PC-9 (cell line): Measurements from ENCODE around the gene LMAN1. TPM values are rescaled to one million over a fixed set of nuclear protein-coding genes. Genes with fewer than 3 reads are reported as not detected.

ENCODE experiments used
- BruUV-seq: library from RNA; stranded (reverse); fragments of 400-500 nt; replicated peaks from 2 replicates; lab custom pipeline; 2021; lab: Mats Ljungman, UMichigan
- CTCF ChIA-PET: fragments of 300-600 bp; sonication (Branson Sonifier 250); formaldehyde crosslinking; loops from one replicate; lab custom pipeline; 2022; ENCODE audit warnings: antibody characterized with exemption; lab: Charles Lee
- POLR2A ChIA-PET: fragments of 300-600 bp; sonication (Branson Sonifier 250); formaldehyde crosslinking; loops from one replicate; lab custom pipeline; 2022; ENCODE audit warnings: antibody characterized with exemption; ENCODE audit not compliant: unreplicated experiment; lab: Charles Lee
- DNase-seq, 2 experiments: peaks; one replicate each; pipeline versions ENCODE4 v3.0.0 to v3.0.0-alpha.2; 2015 to 2022; ENCODE audit warnings: mixed read lengths in 1 of 2
- H2AFZ ChIP-seq: fragments of 200-600 bp; sonication (generic); 2 replicates; pipeline ENCODE4 v1.8.1; 2017; ENCODE audit warnings: antibody characterized with exemption
- H3F3A ChIP-seq: fragments of 200-600 bp; sonication (generic); 2 replicates; pipeline ENCODE4 v1.8.1; 2017; ENCODE audit warnings: antibody characterized with exemption, mild to moderate bottlenecking, low read depth; ENCODE audit not compliant: insufficient read depth
- H3K27ac ChIP-seq: fragments of 200-600 bp; sonication (generic); 2 replicates; pipeline ENCODE4 v1.6.1; 2016; ENCODE audit warnings: mixed run types
- H3K27me3 ChIP-seq: fragments of 200-600 bp; sonication (generic); 2 replicates; pipeline ENCODE4 v1.6.1; 2016; ENCODE audit warnings: low read depth, mixed run types; ENCODE audit not compliant: insufficient read depth
- H3K36me3 ChIP-seq: fragments of 200-600 bp; sonication (generic); 2 replicates; pipeline ENCODE4 v1.6.1; 2016; ENCODE audit warnings: low read depth, mixed run types
- H3K4me1 ChIP-seq: fragments of 200-600 bp; sonication (generic); replicated peaks from 2 replicates; pipeline ENCODE4 v1.6.1; 2016; ENCODE audit warnings: mixed run types; ENCODE audit not compliant: insufficient read depth
- H3K4me2 ChIP-seq: fragments of 200-600 bp; sonication (generic); 2 replicates; pipeline ENCODE4 v1.6.1; 2017; ENCODE audit warnings: mixed run types
- H3K4me3 ChIP-seq: fragments of 200-600 bp; sonication (generic); 2 replicates; pipeline ENCODE4 v1.6.1; 2016; ENCODE audit warnings: mixed run types
- H3K79me2 ChIP-seq: fragments of 200-600 bp; sonication (generic); 2 replicates; pipeline ENCODE4 v1.6.1; 2017; ENCODE audit warnings: low read depth, mixed run types
- H3K9me2 ChIP-seq: fragments of 200-600 bp; sonication (generic); 2 replicates; pipeline ENCODE4 v1.8.1; 2017; ENCODE audit warnings: mild to moderate bottlenecking; ENCODE audit not compliant: insufficient read depth
- H3K9me3 ChIP-seq: fragments of 200-600 bp; sonication (generic); 2 replicates; pipeline ENCODE4 v1.8.1; 2016; ENCODE audit warnings: low read depth; ENCODE audit not compliant: insufficient read depth
- H4K20me1 ChIP-seq: fragments of 200-600 bp; sonication (generic); 2 replicates; pipeline ENCODE4 v1.8.1; 2017; ENCODE audit not compliant: insufficient read depth
- CTCF ChIP-seq: fragments of 200-600 bp; sonication (generic); conservative IDR thresholded peaks from 2 replicates; pipeline ENCODE4 v1.6.1; 2017; ENCODE audit warnings: mixed run types, antibody characterized with exemption, mild to moderate bottlenecking, moderate library complexity
- EZH2 ChIP-seq: fragments of 200-600 bp; sonication (generic); IDR thresholded peaks from 2 replicates; pipeline ENCODE4 v1.8.0; 2017; ENCODE audit warnings: antibody characterized with exemption, low read depth
- intact Hi-C: fragments of 100-400 bp; cut with micrococcal nuclease; formaldehyde crosslinking; loops from one replicate; pipeline ENCODE4 v1.10.0; 2022; ENCODE audit not compliant: unreplicated experiment
- total RNA-seq: library from RNA; stranded (reverse); gene quantifications from 2 replicates; pipeline ENCODE4 v1.2.3, GENCODE V29; 2021

The LMAN1 gene
- total RNA-seq, 1 experiment from 2014 or later = 77.3 TPM

- no TSS peak for BruUV-seq
- ChIA-PET POLR2A (interaction anchor here (0.6 kb wide), 1 partner anchor 41 kb away, joined by 3 read pairs; no protein-coding TSS in a partner anchor), CTCF (interaction anchor here (0.7 kb wide), 1 partner anchor 607 kb away, joined by 4 read pairs; no protein-coding TSS in a partner anchor)
- Histone ChIP-seq H3K27ac (no peak overlapping the region), H3K79me2 (no peaks in the 10 kb centered on the region), H3K4me3 (no peak overlapping the region), H3K4me1 (no peaks in the 10 kb centered on the region), H3K4me2 (no peak overlapping the region), H3K27me3 (no peaks in the 10 kb centered on the region), H2AFZ (no peak overlapping the region), H4K20me1 (no peaks in the 10 kb centered on the region; the same call in 1 of the 2 replicates), H3K9me2 (no peaks in the 10 kb centered on the region), H3K9me3 (no peaks in the 10 kb centered on the region), H3K36me3 (no peaks in the 10 kb centered on the region), H3F3A (no peaks in the 10 kb centered on the region)
- TF ChIP-seq CTCF = no peak
- TF ChIP-seq EZH2 = no peak
- intact Hi-C loops = loop anchor here (5.0 kb wide), 1 partner anchor 43 kb away; the partner anchor contains the start of gene LMAN1
- DNase-seq = no peak
These were observed 41.3 kb upstream of the LMAN1 start for GRCh38 chr18:59400407-59400806.

GRCh38 chr18:59395226-59396175 lies 36.4 kb upstream of the LMAN1 start:
- no peaks in the 10 kb centered on the region for H3K9me3 ChIP-seq

GRCh38 chr18:59393381-59393780 lies 34.3 kb upstream of the LMAN1 start:
- Histone ChIP-seq H3K9me2 (no peaks in the 10 kb centered on the region), H3K27ac (no peak overlapping the region), H2AFZ (no peak overlapping the region), H3K79me2 (no peaks in the 10 kb centered on the region), H3F3A (no peaks in the 10 kb centered on the region), H4K20me1 (no peaks in the 10 kb centered on the region; the same call in 1 of the 2 replicates), H3K9me3 (no peaks in the 10 kb centered on the region), H3K4me2 (no peak overlapping the region), H3K4me1 (no peaks in the 10 kb centered on the region), H3K27me3 (no peaks in the 10 kb centered on the region), H3K36me3 (no peaks in the 10 kb centered on the region), H3K4me3 (no peak overlapping the region)
- ChIA-PET POLR2A (no interaction called here), CTCF (no interaction called here)
- no peak for DNase-seq
- intact Hi-C loops = no loop called here
- BruUV-seq = no TSS peak
- TF ChIP-seq EZH2 = no peak
- TF ChIP-seq CTCF = no peak

More at GRCh38 chr18:59395226-59396175, 36.4 kb upstream of the LMAN1 start:
- intact Hi-C loops = no loop called here
- no peak overlapping the region for H3K27ac ChIP-seq
- DNase-seq = no peak
- ChIA-PET CTCF (no interaction called here), POLR2A (no interaction called here)
- H3K4me3 ChIP-seq = no peak overlapping the region
- no peaks in the 10 kb centered on the region for H3F3A ChIP-seq
- H3K36me3 ChIP-seq = no peaks in the 10 kb centered on the region
- H3K27me3 ChIP-seq = no peaks in the 10 kb centered on the region
- H3K4me2 ChIP-seq = no peak overlapping the region
- BruUV-seq = no TSS peak
- no peaks in the 10 kb centered on the region for H3K9me2 ChIP-seq
- TF ChIP-seq CTCF (no peak), EZH2 (no peak)
- H3K4me1 ChIP-seq = no peaks in the 10 kb centered on the region
- no peaks in the 10 kb centered on the region for H3K79me2 ChIP-seq
- H4K20me1 ChIP-seq = no peaks in the 10 kb centered on the region; the same call in 1 of the 2 replicates
- no peak overlapping the region for H2AFZ ChIP-seq
